Measurements from ENCODE around the gene CAMKMT.

Gene CAMKMT

DNA sequence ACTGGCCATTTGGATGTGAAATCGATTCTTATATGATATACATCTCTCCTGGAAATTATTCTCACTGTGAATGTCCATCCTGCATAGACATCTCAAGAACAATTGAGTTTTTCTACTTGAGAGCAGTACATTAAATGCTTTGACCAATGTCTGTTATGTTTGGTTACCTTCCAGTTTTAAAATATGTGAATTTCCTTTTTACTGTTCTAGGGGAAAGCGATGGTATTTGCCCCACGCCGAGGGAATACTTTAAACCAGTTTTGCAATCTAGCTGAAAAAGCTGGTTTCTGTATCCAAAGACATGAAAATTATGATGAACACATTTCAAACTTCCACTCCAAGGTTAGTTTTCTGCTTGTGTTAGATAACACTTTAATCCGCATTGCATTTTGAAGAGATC, 404.5 kb downstream of the CAMKMT start:
- DNase-seq, result no peak
- no peak overlapping the region for H3K4me3 Mint-ChIP-seq
- no peaks in the 10 kb centered on the region for H3K9me3 Mint-ChIP-seq
- H3K27ac Mint-ChIP-seq, result no peak overlapping the region
- no peaks in the 10 kb centered on the region for H3K4me1 Mint-ChIP-seq
- H3K36me3 Mint-ChIP-seq, result no peaks in the 10 kb centered on the region
- H3K27me3 Mint-ChIP-seq, result peaks cover 19% of the 10 kb centered on the region
- CTCF ChIA-PET, result no interaction called here

DNA sequence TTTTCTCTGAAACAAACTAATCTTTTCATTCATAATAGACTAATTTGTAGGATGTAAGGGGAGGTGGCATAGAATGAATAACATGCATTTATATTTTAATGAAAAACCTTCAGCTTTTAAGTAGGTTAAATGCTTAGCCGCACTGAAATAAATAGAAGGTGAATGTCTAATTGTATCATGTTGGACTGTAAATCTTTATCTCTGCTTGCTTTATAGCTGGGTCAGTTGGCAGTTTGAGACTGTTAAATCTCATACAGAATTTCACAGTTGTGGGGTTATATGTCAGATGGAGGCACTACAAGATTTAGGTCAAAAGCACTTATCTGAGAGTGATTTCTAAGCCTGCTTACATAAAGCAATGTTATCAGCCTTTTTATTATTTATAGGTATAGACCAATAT, 405.0 kb downstream of the CAMKMT start:
- no peaks in the 10 kb centered on the region for H3K9me3 Mint-ChIP-seq
- no peak overlapping the region for H3K27ac Mint-ChIP-seq
- no peaks in the 10 kb centered on the region for H3K4me1 Mint-ChIP-seq
- DNase-seq, result no peak
- CTCF ChIA-PET, result no interaction called here
- peaks cover 19% of the 10 kb centered on the region for H3K27me3 Mint-ChIP-seq
- no peaks in the 10 kb centered on the region for H3K36me3 Mint-ChIP-seq
- no peak overlapping the region for H3K4me3 Mint-ChIP-seq

DNA sequence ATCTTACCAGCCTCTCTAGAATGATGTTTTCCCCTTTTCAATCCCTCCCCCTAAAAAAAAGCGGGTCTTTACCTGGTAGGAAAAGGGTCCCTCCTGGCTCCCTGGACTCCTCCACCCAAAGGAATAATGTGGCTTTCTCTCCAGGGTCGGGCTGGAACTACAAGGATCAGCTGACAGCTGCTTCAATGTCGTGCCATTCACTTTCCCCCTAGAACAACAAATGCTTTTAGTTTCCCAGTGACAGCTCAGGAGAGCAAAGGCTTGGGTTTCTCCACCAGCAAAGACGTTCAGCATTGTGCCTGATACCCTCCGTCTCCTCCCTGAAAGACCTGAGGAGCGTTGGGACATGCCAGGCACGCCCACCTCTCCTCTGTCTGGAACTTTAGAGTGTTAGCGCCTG, 405.9 kb downstream of the CAMKMT start:
- no peak for DNase-seq
- Mint-ChIP-seq H3K4me3 (no peak overlapping the region), H3K4me1 (no peaks in the 10 kb centered on the region), H3K27ac (no peak overlapping the region), H3K36me3 (no peaks in the 10 kb centered on the region), H3K9me3 (no peaks in the 10 kb centered on the region), H3K27me3 (peaks cover 19% of the 10 kb centered on the region)
- CTCF ChIA-PET, result no interaction called here

DNA sequence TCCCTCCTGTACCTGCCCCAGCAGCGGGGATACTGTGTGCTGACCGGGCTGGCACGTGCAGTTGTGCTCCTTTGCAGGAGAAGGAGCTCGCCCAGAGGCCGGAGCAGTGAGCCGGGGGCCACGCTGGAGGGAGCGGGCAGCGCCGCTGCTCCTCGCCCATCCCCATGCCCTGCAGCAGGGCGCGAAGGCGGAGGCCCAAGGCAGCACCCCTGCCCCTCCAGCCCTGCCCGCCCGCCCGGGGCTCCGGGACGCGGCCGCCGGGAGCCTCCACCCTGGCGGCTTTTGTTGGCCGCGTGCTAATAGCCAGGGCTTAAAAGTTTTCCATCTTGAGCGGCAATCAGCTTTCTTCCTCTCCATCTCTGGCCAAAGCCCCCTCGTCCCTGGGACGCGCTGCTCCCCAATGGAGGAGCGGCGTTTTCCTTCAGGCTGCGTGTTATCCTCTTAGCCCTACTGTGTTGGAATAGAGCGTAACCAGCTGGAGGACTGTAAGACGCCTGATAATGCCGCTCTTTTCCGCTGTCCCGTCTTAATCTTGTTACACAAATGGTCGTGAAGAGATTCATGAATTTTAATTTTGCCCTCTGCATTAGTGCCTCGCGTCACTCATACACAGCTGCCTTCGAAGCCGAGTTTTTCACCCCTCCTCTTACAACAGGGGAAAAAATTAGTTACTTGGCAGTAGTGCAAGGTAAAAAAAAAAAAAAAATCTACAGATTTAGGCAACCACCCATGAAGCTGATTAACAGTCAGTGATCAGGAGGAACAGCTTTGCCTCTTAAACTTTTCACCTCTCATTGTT, 406.9 kb downstream of the CAMKMT start:
- H3K9me3 Mint-ChIP-seq, result no peaks in the 10 kb centered on the region
- no peaks in the 10 kb centered on the region for H3K4me1 Mint-ChIP-seq
- DNase-seq, result no peak
- CTCF ChIA-PET, result no interaction called here
- no peak overlapping the region for H3K4me3 Mint-ChIP-seq
- no peak overlapping the region for H3K27ac Mint-ChIP-seq
- H3K36me3 Mint-ChIP-seq, result no peaks in the 10 kb centered on the region
- H3K27me3 Mint-ChIP-seq, result peaks cover 19% of the 10 kb centered on the region

DNA sequence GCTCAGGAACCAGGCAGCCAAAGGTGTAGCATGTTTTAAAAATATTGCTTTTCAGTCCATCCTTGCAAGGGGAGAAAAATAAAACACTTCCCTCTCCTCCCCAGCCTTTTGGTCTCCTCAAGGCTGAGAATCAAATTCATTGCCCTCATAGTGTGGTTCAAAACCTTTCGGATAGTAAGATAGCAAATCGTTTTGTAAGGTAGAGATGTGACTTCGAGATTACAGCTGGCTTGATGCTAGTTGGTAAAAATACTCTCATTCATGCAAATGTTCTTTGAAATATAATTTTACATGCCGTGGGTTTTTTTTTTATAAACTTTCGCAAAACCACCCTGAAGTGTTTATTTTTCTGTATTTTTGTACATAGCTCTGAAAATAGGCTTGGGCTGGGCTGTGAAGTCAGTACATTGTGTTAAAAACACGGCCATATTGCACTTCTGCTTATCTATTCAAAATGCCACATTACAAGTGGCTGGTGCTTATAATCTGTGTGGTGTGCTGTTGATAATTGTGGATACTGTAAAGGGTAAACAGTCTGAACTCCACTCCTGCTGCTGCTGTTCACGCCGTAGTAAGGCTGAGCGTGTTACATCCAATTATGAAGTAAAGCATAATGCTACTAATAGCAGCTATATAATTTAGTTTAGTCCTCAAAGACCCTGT, 407.7 kb downstream of the CAMKMT start:
- no peak overlapping the region for H3K27ac Mint-ChIP-seq
- CTCF ChIA-PET, result no interaction called here

DNA sequence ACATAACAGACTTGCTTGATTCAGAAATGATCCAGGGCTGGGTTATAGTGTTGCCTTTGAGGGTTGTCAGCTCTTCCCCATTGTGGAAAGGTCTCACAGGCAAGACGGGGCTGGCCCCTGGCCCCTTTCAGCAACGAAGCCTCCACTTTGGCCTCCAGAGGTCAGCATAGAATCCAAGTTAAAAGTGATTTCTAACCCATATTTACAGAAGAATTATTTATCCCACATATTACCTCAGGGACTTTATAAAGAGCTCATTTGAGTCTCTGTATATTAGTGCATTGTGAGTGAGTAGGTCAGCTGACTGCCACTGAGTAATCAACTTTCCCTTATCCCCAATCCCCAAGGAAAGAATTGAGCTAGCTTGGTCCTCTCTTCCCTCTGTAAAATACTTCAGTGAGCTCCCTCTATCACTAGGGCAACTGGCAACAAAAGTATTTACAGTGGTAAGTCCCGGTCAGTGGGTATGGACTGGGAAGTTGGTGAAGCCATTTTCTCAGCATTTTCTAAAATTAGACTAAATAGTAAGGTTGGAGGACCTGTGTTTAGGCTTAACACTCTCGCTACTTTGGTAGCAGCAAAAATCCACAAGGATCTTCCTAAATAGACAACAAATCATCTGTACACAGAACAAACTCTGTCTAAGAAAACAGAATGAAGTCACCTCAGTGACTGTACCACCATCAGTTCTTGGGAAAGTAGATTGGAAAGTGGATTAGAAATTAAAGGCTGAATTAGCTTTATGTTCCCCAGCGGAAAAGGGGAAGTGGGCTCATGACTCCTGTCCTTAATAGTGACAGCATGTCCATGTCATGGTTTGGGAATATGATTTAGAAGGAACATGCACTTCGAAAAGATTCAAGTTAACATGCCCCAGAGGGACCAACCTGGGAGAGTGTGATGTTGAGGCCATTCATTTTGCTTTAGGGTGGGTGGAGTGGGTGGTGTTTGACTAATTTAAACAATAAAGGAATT, 408.8 kb downstream of the CAMKMT start:
- CTCF ChIA-PET, result no interaction called here
- Mint-ChIP-seq H3K9me3 (no peaks in the 10 kb centered on the region), H3K27ac (no peak overlapping the region), H3K27me3 (peaks cover 19% of the 10 kb centered on the region), H3K36me3 (no peaks in the 10 kb centered on the region), H3K4me3 (no peak overlapping the region), H3K4me1 (no peaks in the 10 kb centered on the region)
- DNase-seq, result no peak

More for the DNA sequence above, 407.7 kb downstream of the CAMKMT start:
- Mint-ChIP-seq H3K4me1 (no peaks in the 10 kb centered on the region), H3K36me3 (no peaks in the 10 kb centered on the region), H3K4me3 (no peak overlapping the region), H3K9me3 (no peaks in the 10 kb centered on the region), H3K27me3 (peaks cover 19% of the 10 kb centered on the region)
- DNase-seq, result no peak

DNA sequence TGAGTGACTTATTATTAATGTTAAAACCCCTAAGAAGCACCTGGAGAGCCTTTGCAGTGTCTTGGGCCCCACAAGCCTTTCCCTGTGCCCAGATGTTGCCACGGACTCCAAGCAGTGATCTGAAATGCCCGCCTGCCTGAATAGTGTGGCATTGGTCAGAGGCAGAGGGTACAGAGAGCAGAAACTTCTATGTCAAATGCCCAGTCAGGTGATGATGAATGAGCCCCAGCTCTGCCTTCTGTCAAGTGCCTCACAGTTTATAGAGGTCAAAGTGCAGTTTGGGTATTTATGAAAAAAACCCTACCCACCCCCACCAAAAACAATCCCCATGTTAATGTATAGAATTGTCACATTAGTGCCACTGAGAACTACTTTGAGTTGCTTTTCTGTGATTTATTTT, 409.8 kb downstream of the CAMKMT start:
- Mint-ChIP-seq H3K4me3 (no peak overlapping the region), H3K36me3 (no peaks in the 10 kb centered on the region), H3K4me1 (no peaks in the 10 kb centered on the region), H3K27me3 (peaks cover 19% of the 10 kb centered on the region), H3K9me3 (no peaks in the 10 kb centered on the region), H3K27ac (no peak overlapping the region)
- CTCF ChIA-PET, result no interaction called here
- DNase-seq, result no peak

DNA sequence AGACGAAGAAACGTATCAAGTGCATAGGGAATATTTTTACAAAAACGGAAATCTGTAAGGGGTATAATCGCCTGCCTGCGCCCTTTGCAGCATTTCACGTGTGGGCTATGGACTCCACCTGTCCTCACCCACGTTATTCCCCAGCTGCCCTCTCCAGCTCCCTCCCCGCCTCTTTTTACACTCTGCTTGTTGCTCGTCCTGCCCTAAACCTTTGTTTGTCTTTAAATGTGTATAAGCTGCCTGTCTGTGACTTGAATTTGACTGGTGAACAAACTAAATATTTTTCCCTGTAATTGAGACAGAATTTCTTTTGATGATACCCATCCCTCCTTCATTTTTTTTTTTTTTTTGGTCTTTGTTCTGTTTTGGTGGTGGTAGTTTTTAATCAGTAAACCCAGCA, 410.4 kb downstream of the CAMKMT start:
- Mint-ChIP-seq H3K27me3 (peaks cover 19% of the 10 kb centered on the region), H3K4me1 (no peaks in the 10 kb centered on the region), H3K4me3 (no peak overlapping the region), H3K36me3 (no peaks in the 10 kb centered on the region), H3K27ac (no peak overlapping the region), H3K9me3 (no peaks in the 10 kb centered on the region)
- CTCF ChIA-PET, result no interaction called here
- no peak for DNase-seq

DNA sequence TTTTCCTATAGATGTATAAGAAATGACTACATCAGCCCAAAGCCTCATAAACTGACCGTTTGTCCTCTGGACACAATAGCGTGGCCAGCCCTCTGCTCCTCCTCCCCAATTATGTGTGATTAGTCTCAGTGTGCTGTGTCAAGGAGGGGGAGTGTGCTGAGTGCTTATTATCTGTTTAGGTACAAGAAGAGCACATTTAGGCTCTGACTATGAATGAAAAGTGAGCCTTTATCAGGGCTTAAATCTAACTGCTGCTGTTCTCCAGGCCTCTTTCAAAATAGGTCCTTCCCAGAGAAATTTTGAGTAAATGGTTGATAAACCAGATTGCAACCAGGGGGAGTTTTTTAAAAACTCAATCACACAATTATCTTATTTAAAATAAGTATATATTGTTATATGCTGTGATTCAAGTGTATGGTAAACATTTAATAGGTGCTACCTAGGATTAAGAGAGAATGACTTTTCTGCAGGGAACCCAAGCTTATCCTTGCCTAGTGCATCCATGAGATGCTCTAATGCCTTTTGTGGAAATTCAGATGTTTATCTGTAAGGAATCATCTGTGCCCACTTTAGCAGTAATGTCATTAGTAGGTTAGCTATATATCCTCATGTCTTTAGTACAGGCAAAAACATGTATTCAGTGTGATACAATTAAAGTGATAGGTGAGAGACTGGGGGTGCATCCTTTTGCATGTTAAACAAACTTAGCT, 411.1 kb downstream of the CAMKMT start:
- no peaks in the 10 kb centered on the region for H3K9me3 Mint-ChIP-seq
- CTCF ChIA-PET, result no interaction called here
- H3K4me3 Mint-ChIP-seq, result no peak overlapping the region
- peaks cover 15% of the 10 kb centered on the region for H3K27me3 Mint-ChIP-seq
- no peak overlapping the region for H3K27ac Mint-ChIP-seq
- H3K4me1 Mint-ChIP-seq, result no peaks in the 10 kb centered on the region
- DNase-seq, result no peak
- no peaks in the 10 kb centered on the region for H3K36me3 Mint-ChIP-seq

DNA sequence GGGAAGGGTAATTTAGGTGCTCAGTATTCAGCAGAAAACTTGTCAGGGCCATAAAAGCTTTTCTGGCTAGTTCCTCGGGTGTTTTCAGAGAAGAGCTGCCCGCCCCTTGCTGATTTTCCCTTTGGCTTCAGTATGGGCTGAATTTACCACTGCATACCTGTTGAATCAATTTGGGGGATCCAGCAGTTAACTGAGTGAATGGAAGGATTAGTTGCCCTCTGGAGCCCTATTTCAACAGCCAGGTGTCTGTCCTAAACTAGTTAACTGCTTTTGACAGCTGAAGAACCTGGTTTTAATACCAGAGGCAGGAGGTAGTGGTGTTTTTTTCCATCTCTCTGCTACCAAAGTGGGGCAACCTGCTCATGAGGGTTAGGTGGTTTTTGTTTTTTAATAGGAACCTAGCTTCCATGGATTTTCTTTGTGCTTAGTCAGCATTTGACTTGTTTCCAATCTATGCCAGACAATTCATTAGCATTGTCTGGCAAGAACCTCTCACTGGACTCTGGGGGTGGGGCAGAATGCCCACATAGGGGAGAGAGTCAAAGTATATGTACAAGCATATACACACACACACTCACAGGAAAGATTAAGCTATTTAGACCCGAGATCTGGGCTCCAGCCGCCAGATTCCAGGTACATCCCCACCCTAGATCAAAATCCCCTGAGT, 413.2 kb downstream of the CAMKMT start:
- H3K36me3 Mint-ChIP-seq, result no peaks in the 10 kb centered on the region
- CTCF ChIA-PET, result no interaction called here
- H3K4me3 Mint-ChIP-seq, result no peak overlapping the region
- peaks cover 14% of the 10 kb centered on the region for H3K27me3 Mint-ChIP-seq
- no peaks in the 10 kb centered on the region for H3K4me1 Mint-ChIP-seq
- H3K27ac Mint-ChIP-seq, result no peak overlapping the region
- no peaks in the 10 kb centered on the region for H3K9me3 Mint-ChIP-seq
- no peak for DNase-seq

DNA sequence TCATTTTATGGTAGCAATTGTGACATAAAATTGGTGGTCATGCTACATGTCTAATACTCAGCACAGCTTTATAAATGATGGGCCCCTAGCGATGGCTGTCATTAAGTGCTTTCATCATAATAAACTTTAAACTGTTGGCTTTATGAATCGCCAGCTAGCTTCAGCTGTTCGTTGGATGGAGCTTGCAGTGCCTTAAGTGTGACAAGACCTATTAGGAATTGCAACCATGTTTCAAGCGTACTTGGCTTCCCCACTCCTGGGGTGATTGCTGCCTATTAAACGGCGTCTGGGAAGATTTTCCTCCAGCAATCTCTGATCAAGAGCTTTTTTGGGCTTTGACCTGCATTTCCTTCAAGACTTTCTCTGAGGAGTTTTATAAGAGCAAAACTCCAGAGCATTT, 415.3 kb downstream of the CAMKMT start:
- Mint-ChIP-seq H3K4me3 (no peak overlapping the region), H3K36me3 (no peaks in the 10 kb centered on the region), H3K27me3 (peaks cover 14% of the 10 kb centered on the region), H3K4me1 (no peaks in the 10 kb centered on the region), H3K9me3 (no peaks in the 10 kb centered on the region), H3K27ac (no peak overlapping the region)
- no peak for DNase-seq
- CTCF ChIA-PET, result no interaction called here

DNA sequence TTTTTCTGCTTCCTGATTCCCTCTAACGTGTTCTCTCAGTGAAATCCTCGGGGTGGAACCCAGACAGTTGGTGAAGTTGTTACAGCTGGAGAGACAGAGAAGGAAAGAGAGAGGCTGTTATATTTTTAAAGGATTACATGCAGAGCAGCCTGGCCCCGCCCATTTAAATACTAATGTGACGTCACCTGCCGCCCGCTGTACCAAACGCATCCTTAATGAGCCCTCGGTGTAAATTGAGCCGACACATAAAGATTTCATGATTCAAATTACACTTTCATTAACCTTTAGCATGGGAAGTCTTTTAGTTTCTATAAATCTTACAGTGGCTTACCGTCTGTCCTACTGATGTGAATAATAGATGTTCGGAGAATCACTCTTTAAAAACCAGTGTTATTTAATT, 415.8 kb downstream of the CAMKMT start:
- no peak overlapping the region for H3K4me3 Mint-ChIP-seq
- peaks cover 14% of the 10 kb centered on the region for H3K27me3 Mint-ChIP-seq
- H3K36me3 Mint-ChIP-seq, result no peaks in the 10 kb centered on the region
- CTCF ChIA-PET, result no interaction called here
- H3K4me1 Mint-ChIP-seq, result no peaks in the 10 kb centered on the region
- no peak for DNase-seq
- H3K9me3 Mint-ChIP-seq, result no peaks in the 10 kb centered on the region
- H3K27ac Mint-ChIP-seq, result no peak overlapping the region

DNA sequence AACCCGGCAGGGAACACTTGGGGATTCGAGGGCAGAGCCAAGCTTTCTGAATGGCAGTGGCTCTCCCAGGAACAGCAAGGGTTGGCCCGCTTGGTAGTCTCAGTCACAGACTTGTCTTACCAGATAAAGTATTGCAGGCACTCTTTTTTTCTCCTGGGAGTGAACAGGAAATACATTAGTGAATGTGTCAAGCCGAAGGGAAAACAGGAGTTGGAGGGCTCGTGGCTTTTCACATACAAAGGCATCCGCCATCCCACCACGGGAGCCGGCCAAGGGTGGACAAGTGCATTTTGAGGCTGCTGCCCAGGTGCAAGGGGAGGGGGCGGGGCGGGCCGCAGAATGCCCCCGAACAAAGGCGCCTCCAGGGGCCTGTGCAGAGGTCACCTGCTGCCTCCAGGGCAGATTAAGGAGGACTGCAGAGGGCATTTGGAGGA, 416.5 kb downstream of the CAMKMT start:
- Mint-ChIP-seq H3K4me3 (no peak overlapping the region), H3K27me3 (peaks cover 14% of the 10 kb centered on the region), H3K9me3 (no peaks in the 10 kb centered on the region), H3K36me3 (no peaks in the 10 kb centered on the region), H3K4me1 (no peaks in the 10 kb centered on the region), H3K27ac (no peak overlapping the region)
- DNase-seq, result no peak
- CTCF ChIA-PET, result no interaction called here
